ENCODE results near the gene RHBG.
"Not testable (repeated sequence)": the region's sequence is repeated elsewhere in the genome, so short reads cannot be mapped to it uniquely, and the experiment has no call there.

Gene RHBG

DNA sequence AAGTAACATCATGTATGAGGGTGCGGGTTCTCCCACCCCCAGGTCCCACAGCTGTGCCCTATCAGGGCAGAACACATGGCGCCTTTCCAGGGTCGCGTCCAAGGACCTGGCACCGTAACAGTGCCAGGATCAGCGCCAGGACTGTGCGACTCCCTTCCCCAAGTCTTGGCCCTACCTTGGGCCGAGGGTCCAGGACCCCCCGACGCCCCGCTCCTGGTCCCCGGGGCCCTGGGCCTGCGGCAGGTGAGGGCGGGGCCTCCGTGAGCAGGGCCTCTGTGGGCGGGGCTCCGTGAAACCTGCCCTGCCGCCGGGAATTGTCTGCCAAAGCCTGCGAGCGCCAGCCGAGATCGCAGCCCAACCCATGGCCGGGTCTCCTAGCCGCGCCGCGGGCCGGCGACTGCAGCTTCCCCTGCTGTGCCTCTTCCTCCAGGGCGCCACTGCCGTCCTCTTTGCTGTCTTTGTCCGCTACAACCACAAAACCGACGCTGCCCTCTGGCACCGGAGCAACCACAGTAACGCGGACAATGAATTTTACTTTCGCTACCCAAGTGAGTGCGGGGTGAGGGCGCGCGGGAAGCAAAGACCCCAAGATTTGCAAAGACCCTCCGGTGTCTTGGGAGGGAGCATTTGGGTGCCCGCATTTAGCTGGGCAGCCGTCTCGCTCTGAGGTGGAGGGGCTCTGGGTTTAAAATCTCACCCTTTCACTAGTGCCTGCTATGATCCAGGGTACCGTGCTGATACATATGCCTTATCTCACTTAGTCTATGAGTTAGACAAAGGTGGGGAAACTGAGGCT lies at the start of gene RHBG:
TSS of gene RHBG (plus strand) at position 323 of the 796 bp plus-strand sequence. CDS start at position 362, 39 bp downstream.
- DNase-seq: no peak

DNA sequence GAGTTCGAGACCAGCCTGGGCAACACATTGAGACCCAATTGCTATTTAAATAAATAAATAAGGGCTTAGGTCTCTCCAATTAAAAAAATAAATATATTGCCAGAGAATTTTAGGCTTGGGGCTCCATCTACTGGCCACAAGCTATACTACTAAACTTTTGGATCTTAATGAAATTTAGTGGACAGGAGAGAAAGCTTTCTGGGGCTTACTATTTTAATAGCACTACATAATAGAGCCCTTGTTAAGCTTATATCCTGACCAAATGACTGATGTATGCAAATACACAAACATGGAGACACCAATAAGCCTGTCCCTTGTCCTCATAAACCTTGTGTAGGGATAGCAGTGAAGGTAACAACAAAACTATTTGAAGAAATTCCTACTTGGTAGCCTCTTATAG lies 49.3 kb upstream of the RHBG start:
- no peak for DNase-seq

DNA sequence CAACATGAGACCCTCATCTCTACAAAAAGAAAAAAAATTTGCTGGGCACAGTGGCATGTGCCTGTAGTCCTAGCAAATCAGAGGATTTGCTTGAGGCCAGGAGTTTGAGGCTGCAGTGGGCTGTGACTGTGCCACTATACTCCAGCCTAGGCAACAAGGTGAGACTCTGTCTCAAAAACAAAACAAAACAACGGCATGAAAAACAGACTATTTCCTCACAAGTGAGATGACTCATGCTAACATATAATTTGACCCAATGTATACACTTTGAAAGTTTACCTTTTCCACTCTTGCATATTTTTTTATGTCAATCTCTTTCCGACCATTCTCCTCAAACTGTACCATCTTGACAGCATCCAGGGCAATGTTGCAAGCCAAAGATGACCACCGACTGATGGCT lies 48.5 kb upstream of the RHBG start:
- DNase-seq: no peak

- not testable (repeated sequence) for DNase-seq
Observed at GRCh38 chr1:156323179-156323578, 45.8 kb upstream of the RHBG start.

- no peak for DNase-seq
Observed at GRCh38 chr1:156336242-156336641, 32.8 kb upstream of the RHBG start.

DNA sequence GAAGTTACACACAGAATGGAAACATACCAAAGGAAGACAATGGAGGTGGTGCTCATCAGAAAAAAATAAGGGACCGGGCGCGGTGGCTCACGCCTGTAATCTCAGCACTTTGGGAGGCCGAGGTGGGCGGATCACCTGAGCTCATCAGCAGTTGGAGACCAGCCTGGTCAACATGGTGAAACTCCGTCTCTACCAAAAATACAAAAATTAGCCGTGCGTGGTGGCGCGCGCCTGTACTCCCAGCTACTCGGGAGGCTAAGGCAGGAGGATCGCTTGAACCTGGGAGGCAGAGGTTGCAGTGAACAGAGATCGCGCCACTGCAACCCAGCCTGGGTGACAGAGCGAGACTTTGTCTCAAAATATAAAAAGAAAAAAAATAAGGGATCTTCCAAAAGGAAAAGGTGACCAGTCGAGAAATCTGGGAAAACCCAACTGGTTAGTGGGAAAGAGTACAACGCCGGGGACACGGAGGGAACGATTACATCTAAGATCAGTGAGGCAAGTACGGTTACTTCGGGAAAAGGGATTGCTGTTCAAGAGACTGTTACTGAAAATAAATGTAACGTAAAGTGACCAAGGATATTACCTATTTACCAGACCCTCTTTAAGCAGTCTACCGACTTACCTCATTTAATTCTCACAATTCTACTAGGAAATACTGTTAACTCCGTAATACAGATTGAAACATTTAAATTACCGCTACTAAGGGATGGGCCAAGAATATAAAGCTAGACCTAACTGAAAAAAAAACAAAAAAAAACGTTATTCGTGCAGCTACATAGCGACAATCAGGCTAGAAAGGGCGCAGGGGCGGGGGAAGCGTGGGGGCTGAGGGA lies 31.7 kb upstream of the RHBG start:
- DNase-seq: no peak

DNA sequence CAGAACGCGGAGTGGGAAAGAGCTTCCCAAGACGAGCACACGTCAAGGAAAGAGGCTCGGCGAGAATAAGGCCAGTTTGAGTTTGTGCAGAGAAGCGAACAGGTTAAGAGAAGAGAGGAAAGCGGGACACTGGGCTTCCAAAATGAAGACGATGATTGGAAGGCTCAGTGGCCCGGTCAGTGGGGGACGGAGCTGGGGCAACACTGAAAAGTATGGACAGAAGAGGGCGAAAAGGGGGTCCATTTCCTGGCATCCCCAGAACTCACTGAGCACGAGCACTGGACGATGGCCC lies 31.2 kb upstream of the RHBG start:
- no peak for DNase-seq

DNA sequence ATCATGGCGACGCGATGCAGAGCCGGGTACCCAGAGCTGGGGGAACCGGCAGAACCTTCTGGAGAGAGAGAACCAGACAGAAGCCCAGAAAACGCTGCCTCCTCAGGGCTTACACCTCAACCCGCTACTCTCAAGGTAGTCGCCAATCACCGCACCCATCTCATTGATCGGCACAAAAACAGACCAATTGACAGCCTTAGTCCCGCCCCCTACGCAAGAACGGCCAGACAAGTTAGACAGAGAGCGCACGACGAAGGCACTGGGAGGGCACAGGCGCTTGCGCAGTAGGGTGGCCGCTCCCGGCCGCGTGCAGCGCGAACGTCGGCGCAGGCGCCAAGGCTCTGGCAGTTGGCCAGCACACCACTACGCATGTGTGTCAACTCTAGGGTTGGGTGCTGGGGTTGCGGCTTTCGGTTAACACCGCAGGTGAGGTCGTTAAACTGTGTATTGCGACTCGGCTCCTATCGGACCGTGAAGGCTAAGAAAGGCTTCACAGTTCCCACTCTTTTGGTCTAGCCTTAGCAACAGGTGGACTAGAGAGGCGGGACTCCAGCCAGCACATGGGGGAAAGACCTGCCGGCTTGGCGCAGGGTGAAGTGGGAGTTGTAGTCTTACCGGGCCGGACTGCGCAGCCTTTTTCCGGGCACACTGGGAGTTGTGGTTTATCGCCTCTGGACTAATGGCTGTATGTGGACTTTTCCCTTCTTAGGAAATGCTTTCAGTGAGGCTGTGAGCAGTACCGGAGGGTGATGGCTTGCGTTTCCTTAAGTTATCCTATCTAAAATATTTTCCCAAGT lies 30.6 kb upstream of the RHBG start, which contains the start of the genes CCT3 and TSACC:
TSS of gene CCT3 (minus strand) at position 113 of the 797 bp plus-strand sequence. CDS start at position 5, 108 bp downstream.
TSS of gene TSACC (plus strand) at position 347 of the 797 bp plus-strand sequence. CDS start 1,232 bp downstream, outside the sequence.
- DNase-seq: peak; percentile 100

GRCh38 chr1:156342166-156342955 lies 26.6 kb upstream of the RHBG start:
- DNase-seq: no peak

DNA sequence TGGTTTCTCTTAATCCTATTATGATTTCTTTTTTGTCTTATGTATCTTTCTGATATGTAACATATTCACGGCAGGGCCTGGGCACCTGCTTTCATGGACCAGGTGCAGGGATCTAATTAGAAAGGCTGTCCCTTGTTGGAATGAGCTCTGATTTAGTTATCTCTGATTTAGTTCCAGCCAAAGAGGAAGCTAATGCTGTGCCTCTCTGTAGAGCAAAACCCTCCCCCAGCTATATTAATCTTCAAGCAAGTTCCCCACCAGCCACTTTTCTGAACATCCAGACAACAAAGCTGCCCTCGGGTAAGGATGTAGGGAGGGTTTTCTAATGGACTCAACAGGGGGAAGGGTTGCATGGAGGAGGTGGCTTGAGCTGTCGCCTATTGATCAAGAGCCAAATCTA lies 24.6 kb upstream of the RHBG start:
- DNase-seq: no peak

- not testable (repeated sequence) for DNase-seq
Observed at GRCh38 chr1:156346035-156346434, 23.0 kb upstream of the RHBG start.

GRCh38 chr1:156346636-156347035 lies 22.4 kb upstream of the RHBG start:
- DNase-seq: no peak

DNA sequence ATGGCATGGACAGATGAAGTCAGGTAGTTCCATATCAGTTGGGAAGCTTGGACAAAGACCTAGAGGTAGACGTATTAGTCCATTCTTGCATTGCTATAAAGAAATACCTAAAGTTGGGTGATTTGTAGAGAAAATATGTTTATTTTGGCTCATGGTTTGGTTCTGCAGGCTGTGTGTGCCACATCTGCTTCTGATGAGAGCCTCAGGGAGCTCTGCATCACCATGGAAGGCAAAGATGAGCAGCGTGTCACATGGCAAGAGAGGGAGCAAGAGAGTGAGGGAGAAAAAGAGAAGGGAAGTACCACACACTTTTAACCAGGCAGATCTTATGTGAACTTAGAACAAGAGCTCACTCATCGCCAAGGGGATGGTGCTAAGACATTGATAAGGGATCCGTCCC lies 21.7 kb upstream of the RHBG start:
- no peak for DNase-seq

GRCh38 chr1:156352481-156352880 lies 16.5 kb upstream of the RHBG start:
- DNase-seq: not testable (repeated sequence)

- no peak for DNase-seq
Observed at GRCh38 chr1:156356262-156356874, 12.6 kb upstream of the RHBG start.

DNA sequence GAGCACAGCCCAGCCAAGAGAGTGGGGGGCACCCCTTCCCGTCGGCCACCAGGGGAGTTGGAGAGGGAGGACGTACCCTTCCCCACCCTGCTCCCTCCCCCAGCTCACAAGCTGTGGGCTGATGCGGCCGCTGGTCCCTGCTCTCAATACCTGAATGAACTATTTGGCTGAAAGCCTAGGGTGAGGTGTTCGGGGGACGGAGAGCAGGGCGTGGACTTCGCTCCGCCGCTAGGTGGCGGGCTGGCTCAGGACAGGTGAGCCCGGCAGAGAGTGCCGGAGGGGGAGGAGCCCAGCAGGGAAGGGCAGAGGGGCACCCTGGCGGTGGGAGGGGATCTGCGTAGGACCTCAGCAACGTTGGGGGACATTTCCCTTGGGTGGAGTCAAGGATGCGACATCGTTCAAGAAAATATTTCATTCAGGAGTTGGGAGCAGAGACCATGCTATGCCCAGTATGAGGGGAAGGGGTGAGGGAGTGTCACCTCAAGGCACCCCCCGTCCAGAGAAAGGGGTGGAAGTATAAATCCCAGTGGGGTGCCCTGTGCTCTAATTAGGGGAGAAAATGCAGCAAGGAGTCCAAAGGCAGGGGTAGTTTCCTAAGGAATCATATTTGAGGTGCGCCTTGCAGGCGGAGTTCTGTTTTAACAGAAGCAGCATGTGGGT lies 12.0 kb upstream of the RHBG start:
- peak; percentile 45 for DNase-seq

DNA sequence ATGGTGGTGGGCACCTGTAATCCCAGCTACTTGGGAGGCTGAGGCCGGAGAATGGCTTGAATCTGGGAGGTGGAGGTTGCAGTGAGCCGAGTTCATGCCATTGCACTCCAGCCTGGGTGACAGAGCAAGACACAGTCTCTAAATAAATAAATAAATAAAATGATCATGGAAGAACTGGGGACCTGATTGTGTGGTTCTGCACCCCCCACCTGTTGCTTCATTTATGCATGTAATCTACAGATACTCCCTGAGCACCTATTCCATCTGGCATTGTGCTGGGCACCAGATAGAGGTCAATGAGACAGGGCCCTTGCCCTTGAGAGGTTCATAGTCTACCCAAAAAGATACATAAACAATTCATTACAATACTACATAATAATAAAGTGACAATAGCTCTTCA lies 11.0 kb upstream of the RHBG start:
- DNase-seq: no peak

DNA sequence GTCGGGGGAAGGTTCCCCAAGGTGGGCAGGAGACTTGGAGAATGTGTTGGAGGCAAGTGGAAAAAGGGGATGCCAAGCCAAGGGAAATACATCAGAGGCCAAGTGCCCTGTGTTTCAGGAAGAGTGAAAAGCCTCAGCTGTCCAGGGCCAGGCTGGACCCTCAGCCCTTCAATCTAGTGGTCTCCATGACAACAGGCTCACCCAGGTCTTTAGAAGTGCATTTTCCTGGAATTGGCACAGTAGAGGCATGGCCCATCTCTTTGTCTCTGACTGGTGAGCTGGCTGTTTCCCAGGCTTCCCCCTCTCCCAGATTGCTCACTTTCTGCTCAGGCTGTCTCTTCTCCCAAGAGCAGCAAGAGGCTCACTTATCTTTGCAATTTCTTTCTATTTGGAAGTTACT lies 10.4 kb upstream of the RHBG start:
- DNase-seq: no peak

GRCh38 chr1:156359249-156359648 lies 9.8 kb upstream of the RHBG start:
- no peak for DNase-seq

DNA sequence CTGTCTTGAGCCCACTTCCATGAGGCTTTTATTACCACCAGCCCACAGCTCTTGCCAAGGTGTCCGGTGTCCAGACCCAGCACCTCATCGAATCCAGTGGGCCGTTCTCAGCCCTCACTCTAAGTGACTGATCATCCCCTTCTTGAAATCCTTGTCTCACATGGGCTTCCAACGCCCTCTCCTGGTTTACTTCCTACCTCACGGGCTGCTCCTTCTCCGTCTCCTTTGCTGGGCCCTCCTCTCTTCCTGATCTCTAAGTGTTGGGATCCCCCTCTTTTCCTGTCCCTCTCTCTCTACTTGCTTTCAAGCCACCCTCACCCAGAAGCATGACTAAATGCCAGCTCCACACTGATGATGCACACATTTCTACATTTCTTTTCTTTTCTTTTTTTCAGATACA lies 9.0 kb upstream of the RHBG start:
- no peak for DNase-seq

GRCh38 chr1:156360534-156360933 lies 8.5 kb upstream of the RHBG start:
- DNase-seq: no peak
